OCI-LY3 (cell line): ENCODE measurements around the gene UBXN10.
A peak's percentile ranks its signal among the peaks of the same experiment; 100 is the strongest.

Experiments used
- H2AFZ ChIP-seq: fragments of 200-600, 300-600 bp; shearing (Covaris generic); 2 replicates; pipeline ENCODE4 v1.6.0; 2014; ENCODE audit warnings: antibody characterized with exemption, low read depth, low read length
- H3K27ac ChIP-seq: fragments of 200-600, 300-600 bp; sonication (generic); 2 replicates; pipeline ENCODE4 v1.5.1; 2014; ENCODE audit warnings: mild to moderate bottlenecking, low read length, moderate library complexity, mixed read lengths
- H3K27me3 ChIP-seq: fragments of 200-600, 300-600 bp; sonication (generic); 2 replicates; pipeline ENCODE4 v1.6.1; 2014; ENCODE audit warnings: low read depth, low read length, mixed read lengths
- H3K36me3 ChIP-seq: fragments of 200-600, 300-600 bp; sonication (generic); replicated peaks from 2 replicates; pipeline ENCODE3; 2014; ENCODE audit warnings: low read depth, low read length, mixed read lengths
- H3K4me1 ChIP-seq: fragments of 300-600, 200-600 bp; sonication (generic); 2 replicates; pipeline ENCODE4 v1.6.1; 2014; ENCODE audit warnings: low read length, mixed read lengths
- H3K4me2 ChIP-seq: fragments of 200-600, 300-600 bp; sonication (generic); 2 replicates; pipeline ENCODE4 v1.6.1; 2014; ENCODE audit warnings: low read length, mixed read lengths
- H3K4me3 ChIP-seq: fragments of 300-600, 200-600 bp; sonication (generic); 2 replicates; pipeline ENCODE4 v1.5.1; 2014; ENCODE audit warnings: antibody characterized with exemption, mild to moderate bottlenecking, low read length, moderate library complexity
- H3K79me2 ChIP-seq: fragments of 300-600, 200-600 bp; shearing (Covaris generic); 2 replicates; pipeline ENCODE4 v1.6.1; 2014; ENCODE audit warnings: mild to moderate bottlenecking, low read length, mixed read lengths
- H3K9ac ChIP-seq: fragments of 300-600, 200-600 bp; shearing (Covaris generic); 2 replicates; pipeline ENCODE4 v1.6.0; 2014; ENCODE audit warnings: mild to moderate bottlenecking, low read length, moderate library complexity
- H3K9me3 ChIP-seq: fragments of 200-600, 300-600 bp; shearing (Covaris generic); 2 replicates; pipeline ENCODE4 v1.6.1; 2014; ENCODE audit warnings: low read length, mixed read lengths; ENCODE audit not compliant: insufficient read depth
- H4K20me1 ChIP-seq: fragments of 200-600, 300-600 bp; sonication (generic); 2 replicates; pipeline ENCODE4 v1.6.1; 2016; ENCODE audit warnings: low read length, mixed read lengths; ENCODE audit not compliant: insufficient read depth
- CTCF ChIP-seq: fragments of 200-600, 300-600 bp; sonication (generic); IDR thresholded peaks from 2 replicates; pipeline ENCODE4 v1.5.1; 2014; ENCODE audit warnings: antibody characterized with exemption, low read length, low read depth
- EZH2phosphoT487 ChIP-seq: fragments of 200-600 bp; shearing (Covaris generic); IDR thresholded peaks from 2 replicates; pipeline ENCODE4 v1.6.1; 2018; ENCODE audit warnings: antibody characterized with exemption, mixed run types, low read depth

UBXN10 gene

GRCh38 chr1:20199840-20200239, 13.9 kb downstream of the UBXN10 start:
- H2AFZ ChIP-seq, result no peak overlapping the region
- peaks cover 3% of the 10 kb centered on the region; the same call in 1 of the 2 replicates for H3K4me1 ChIP-seq
- TF ChIP-seq EZH2phosphoT487, result no peak
- no peak for TF ChIP-seq CTCF
- no peak overlapping the region for H3K9ac ChIP-seq
- no peaks in the 10 kb centered on the region for H3K79me2 ChIP-seq
- no peak overlapping the region for H3K4me3 ChIP-seq
- H3K9me3 ChIP-seq, result no peaks in the 10 kb centered on the region
- no peaks in the 10 kb centered on the region for H3K36me3 ChIP-seq
- H3K27ac ChIP-seq, result no peak overlapping the region
- no peaks in the 10 kb centered on the region for H4K20me1 ChIP-seq
- H3K4me2 ChIP-seq, result no peak overlapping the region
- peaks cover 3% of the 10 kb centered on the region for H3K27me3 ChIP-seq

GRCh38 chr1:20200966-20201365, 15.1 kb downstream of the UBXN10 start:
- Histone ChIP-seq H3K9me3 (no peaks in the 10 kb centered on the region), H3K27ac (no peak overlapping the region), H2AFZ (no peak overlapping the region), H3K4me3 (no peak overlapping the region), H3K27me3 (peaks cover 3% of the 10 kb centered on the region), H3K4me2 (no peak overlapping the region), H3K9ac (no peak overlapping the region), H3K79me2 (no peaks in the 10 kb centered on the region), H3K4me1 (no peaks in the 10 kb centered on the region), H4K20me1 (no peaks in the 10 kb centered on the region), H3K36me3 (no peaks in the 10 kb centered on the region)
- no peak for TF ChIP-seq EZH2phosphoT487
- no peak for TF ChIP-seq CTCF

- no peak overlapping the region for H3K4me2 ChIP-seq
- H3K4me3 ChIP-seq, result no peak overlapping the region
- H3K4me1 ChIP-seq, result peaks cover 5% of the 10 kb centered on the region
- H3K9me3 ChIP-seq, result no peaks in the 10 kb centered on the region
- no peaks in the 10 kb centered on the region for H3K79me2 ChIP-seq
- no peaks in the 10 kb centered on the region for H4K20me1 ChIP-seq
- no peaks in the 10 kb centered on the region for H3K36me3 ChIP-seq
- H3K9ac ChIP-seq, result no peak overlapping the region
- H3K27ac ChIP-seq, result no peak overlapping the region
- H3K27me3 ChIP-seq, result peaks cover 3% of the 10 kb centered on the region
- no peak for TF ChIP-seq EZH2phosphoT487
- no peak for TF ChIP-seq CTCF
- no peak overlapping the region for H2AFZ ChIP-seq
Measured at GRCh38 chr1:20202166-20202565, 16.3 kb downstream of the UBXN10 start.

- Histone ChIP-seq H3K4me2 (peak overlapping the region; percentile 81), H3K27me3 (peaks cover 18% of the 10 kb centered on the region; the same call in 1 of the 2 replicates), H2AFZ (no peak overlapping the region), H3K27ac (peak overlapping the region; percentile 42), H3K79me2 (no peaks in the 10 kb centered on the region), H3K9ac (no peak overlapping the region), H3K4me3 (peak overlapping the region; percentile 51), H4K20me1 (no peaks in the 10 kb centered on the region), H3K9me3 (no peaks in the 10 kb centered on the region), H3K4me1 (peaks cover 30% of the 10 kb centered on the region), H3K36me3 (no peaks in the 10 kb centered on the region)
- no peak for TF ChIP-seq CTCF
- no peak for TF ChIP-seq EZH2phosphoT487
Measured at GRCh38 chr1:20207546-20207945, 21.6 kb downstream of the UBXN10 start.
